Measurements from ENCODE around the gene AFG3L2.

The AFG3L2 gene

GRCh38 chr18:12307701-12308385, 69.2 kb downstream of the AFG3L2 start, which contains the start of gene TUBB6:
TUBB6 (plus strand) TSS chr18:12308241; CDS start chr18:12308293, 52 bp downstream.
- H3K27ac ChIP-seq, result peak within 1 kb of the TSS; percentile 97
- DNase-seq (ENCODE audit: low read depth, low spot score), result no peak

GRCh38 chr18:12306752-12307700, 70.0 kb downstream of the AFG3L2 start:
- peak overlapping the region; percentile 97 for H3K27ac ChIP-seq
- DNase-seq (ENCODE audit: low read depth, low spot score), result no peak

- no peak for DNase-seq (ENCODE audit: low read depth, low spot score)
- peak overlapping the region; percentile 97 for H3K27ac ChIP-seq
These were observed 70.9 kb downstream of the AFG3L2 start for GRCh38 chr18:12305930-12306629.

GRCh38 chr18:12305211-12305610, 71.8 kb downstream of the AFG3L2 start:
- DNase-seq (ENCODE audit: low read depth, low spot score), result no peak
- peak overlapping the region; percentile 58 for H3K27ac ChIP-seq

- DNase-seq (ENCODE audit: low read depth, low spot score), result no peak
- H3K27ac ChIP-seq, result peak overlapping the region; percentile 58
These were observed 72.4 kb downstream of the AFG3L2 start for GRCh38 chr18:12304351-12305210.

GRCh38 chr18:12302391-12303147, 74.5 kb downstream of the AFG3L2 start:
- DNase-seq (ENCODE audit: low read depth, low spot score), result no peak
- H3K27ac ChIP-seq, result no peak overlapping the region

- DNase-seq (ENCODE audit: low read depth, low spot score), result no peak
- H3K27ac ChIP-seq, result no peak overlapping the region
These were observed 75.6 kb downstream of the AFG3L2 start for GRCh38 chr18:12301263-12302005.

- no peak overlapping the region for H3K27ac ChIP-seq
- no peak for DNase-seq (ENCODE audit: low read depth, low spot score)
These were observed 77.2 kb downstream of the AFG3L2 start for GRCh38 chr18:12299862-12300261.

- H3K27ac ChIP-seq, result peak overlapping the region; percentile 63
- DNase-seq (ENCODE audit: low read depth, low spot score), result no peak
These were observed 80.6 kb downstream of the AFG3L2 start for GRCh38 chr18:12296457-12296856.

GRCh38 chr18:12296087-12296403, 81.0 kb downstream of the AFG3L2 start:
- H3K27ac ChIP-seq, result peak overlapping the region; percentile 63
- DNase-seq (ENCODE audit: low read depth, low spot score), result no peak

GRCh38 chr18:12295389-12296086, 81.5 kb downstream of the AFG3L2 start:
- no peak for DNase-seq (ENCODE audit: low read depth, low spot score)
- H3K27ac ChIP-seq, result peak overlapping the region; percentile 63

- no peak for DNase-seq (ENCODE audit: low read depth, low spot score)
- H3K27ac ChIP-seq, result no peak overlapping the region
These were observed 83.2 kb downstream of the AFG3L2 start for GRCh38 chr18:12293831-12294230.

- DNase-seq (ENCODE audit: low read depth, low spot score), result no peak
These were observed 85.3 kb downstream of the AFG3L2 start for GRCh38 chr18:12291690-12292089.

GRCh38 chr18:12291161-12291560, 85.9 kb downstream of the AFG3L2 start:
- no peak overlapping the region for H3K27ac ChIP-seq
- no peak for DNase-seq (ENCODE audit: low read depth, low spot score)

More at GRCh38 chr18:12291690-12292089, 85.3 kb downstream of the AFG3L2 start:
- H3K27ac ChIP-seq, result no peak overlapping the region

- H3K27ac ChIP-seq, result no peak overlapping the region
- no peak for DNase-seq (ENCODE audit: low read depth, low spot score)
These were observed 86.9 kb downstream of the AFG3L2 start for GRCh38 chr18:12290086-12290485.

GRCh38 chr18:12288403-12288755, 88.6 kb downstream of the AFG3L2 start:
- peak overlapping the region; percentile 100 for H3K27ac ChIP-seq
- no peak for DNase-seq (ENCODE audit: low read depth, low spot score)

- peak overlapping the region; percentile 100 for H3K27ac ChIP-seq
- DNase-seq (ENCODE audit: low read depth, low spot score), result peak; percentile 78
These were observed 89.2 kb downstream of the AFG3L2 start for GRCh38 chr18:12287684-12288402.
